Esophagus (tissue), 2 donors: ENCODE data around the gene LPAR4. TPM values are rescaled to one million over a fixed set of nuclear protein-coding genes. Genes with fewer than 3 reads are reported as not detected.
A peak's percentile ranks its signal among the peaks of the same experiment; 100 is the strongest.

ENCODE experiments used
- H3K27ac ChIP-seq, 2 donors: one replicate each; pipeline ENCODE4 v1.5.1; 2013; ENCODE audit warnings: low read depth in 2 of 2, mild to moderate bottlenecking in 2 of 2, inconsistent platforms in 1 of 2, low read length in 1 of 2, moderate library complexity in 1 of 2
- H3K27me3 ChIP-seq, 2 donors: one replicate each; pipeline ENCODE4 v1.6.1; 2013; ENCODE audit warnings: low read length in 2 of 2, control low read depth in 1 of 2, mild to moderate bottlenecking in 1 of 2; ENCODE audit not compliant: insufficient read depth in 2 of 2, control insufficient read depth in 1 of 2
- H3K36me3 ChIP-seq, 2 donors: one replicate each; pipeline ENCODE4 v1.6.1; 2013; ENCODE audit warnings: low read length in 1 of 2; ENCODE audit not compliant: control insufficient read depth in 2 of 2, insufficient read depth in 2 of 2
- H3K4me1 ChIP-seq, 2 donors: one replicate each; pipeline ENCODE4 v1.6.1; 2013; ENCODE audit warnings: low read length in 1 of 2; ENCODE audit not compliant: control insufficient read depth in 2 of 2, insufficient read depth in 2 of 2
- H3K4me3 ChIP-seq, 2 donors: one replicate each; pipeline ENCODE4 v1.5.1; 2013; ENCODE audit warnings: low read length in 2 of 2, mild to moderate bottlenecking in 2 of 2, low read depth in 1 of 2, moderate library complexity in 1 of 2
- H3K9me3 ChIP-seq, 2 donors: one replicate each; pipeline ENCODE4 v1.6.1; 2013; ENCODE audit warnings: mild to moderate bottlenecking in 2 of 2, low read depth in 1 of 2, low read length in 1 of 2, moderate library complexity in 1 of 2; ENCODE audit not compliant: control insufficient read depth in 2 of 2, insufficient read depth in 1 of 2
- WGBS, 2 donors: extraction: QIAGEN DNeasy Blood & Tissue Kit; methylation state at CpG; one replicate each; pipeline ENCODE4 v1.1.7; 2013; 5-methylcytosine and 5-hydroxymethylcytosine counted together
- polyA plus RNA-seq, 2 donors: library from polyadenylated mRNA; stranded (reverse); fragments of 200-250 nt; gene quantifications; one replicate each; pipeline ENCODE4 v1.2.3, GENCODE V29; 2013
- donor health status: healthy with polysubstance abuse.
- donor health status: Bipolar disorder and iron deficiency.

LPAR4 gene, protein sequence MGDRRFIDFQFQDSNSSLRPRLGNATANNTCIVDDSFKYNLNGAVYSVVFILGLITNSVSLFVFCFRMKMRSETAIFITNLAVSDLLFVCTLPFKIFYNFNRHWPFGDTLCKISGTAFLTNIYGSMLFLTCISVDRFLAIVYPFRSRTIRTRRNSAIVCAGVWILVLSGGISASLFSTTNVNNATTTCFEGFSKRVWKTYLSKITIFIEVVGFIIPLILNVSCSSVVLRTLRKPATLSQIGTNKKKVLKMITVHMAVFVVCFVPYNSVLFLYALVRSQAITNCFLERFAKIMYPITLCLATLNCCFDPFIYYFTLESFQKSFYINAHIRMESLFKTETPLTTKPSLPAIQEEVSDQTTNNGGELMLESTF
- polyA plus RNA-seq, result under 1 TPM; 0.05 to 0.06 TPM

DNA sequence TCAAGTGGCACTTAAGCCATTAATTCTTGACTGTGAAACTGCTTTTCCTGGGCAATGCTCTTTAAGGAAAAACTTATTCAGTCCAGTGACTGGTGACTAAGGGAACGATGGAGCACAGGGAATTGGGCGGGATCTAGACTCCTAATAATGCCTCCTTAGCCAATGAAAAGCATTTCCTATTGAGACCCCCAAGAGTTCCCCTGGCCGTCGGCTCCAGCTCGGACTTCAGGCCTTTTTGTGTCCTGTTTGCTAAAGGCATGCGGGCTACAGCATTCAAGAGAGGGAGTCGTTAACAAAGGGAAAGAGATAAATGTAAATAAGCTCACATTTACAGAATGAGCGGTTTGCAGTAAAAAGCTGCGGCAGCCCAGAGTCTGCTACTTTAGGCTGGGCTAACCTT is at the start of gene LPAR4:
TSS of gene LPAR4 (plus strand) at position 232 of the 400 bp plus-strand sequence. CDS start 7,150 bp downstream, outside the sequence.
- 17 to 23% methylated on average over 9 of the region's 9 CpGs for WGBS, 2 donors
- Histone ChIP-seq H3K36me3 (no peaks in the 10 kb centered on the region), H3K27me3 (no peaks in the 10 kb centered on the region), H3K4me3 (peak within 1 kb of the TSS in 1 of 2 donors; percentile 31), H3K27ac (no peak within 1 kb of the TSS), H3K4me1 (no peaks in the 10 kb centered on the region), H3K9me3 (no peaks in the 10 kb centered on the region)

DNA sequence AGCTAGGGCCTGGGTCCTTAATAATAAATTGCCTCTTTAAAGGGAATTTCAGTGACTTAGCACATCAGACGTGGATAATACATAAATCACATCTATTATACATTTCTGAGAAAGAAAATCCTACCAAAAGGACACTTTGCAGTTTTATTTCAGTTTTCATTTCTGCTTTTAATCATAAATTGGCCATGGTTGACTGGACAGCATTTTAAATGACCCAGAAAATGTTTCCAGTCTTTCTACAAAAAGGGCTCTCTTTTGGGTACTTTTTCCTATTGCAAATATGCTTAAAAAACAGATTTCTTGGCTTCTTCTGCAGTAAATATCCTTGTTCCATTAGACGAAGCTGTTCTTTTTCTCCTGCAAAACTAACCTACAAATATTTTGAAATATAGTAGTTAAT is 41.4 kb upstream of the LPAR4 start:
- 32 to 57% methylated on average over 2 of the region's 2 CpGs for WGBS, 2 donors
- no peak overlapping the region for H3K27ac ChIP-seq
- H3K4me1 ChIP-seq, result no peaks in the 10 kb centered on the region
- no peaks in the 10 kb centered on the region for H3K36me3 ChIP-seq
- H3K9me3 ChIP-seq, result no peaks in the 10 kb centered on the region
- H3K27me3 ChIP-seq, result no peaks in the 10 kb centered on the region
- no peak overlapping the region for H3K4me3 ChIP-seq

DNA sequence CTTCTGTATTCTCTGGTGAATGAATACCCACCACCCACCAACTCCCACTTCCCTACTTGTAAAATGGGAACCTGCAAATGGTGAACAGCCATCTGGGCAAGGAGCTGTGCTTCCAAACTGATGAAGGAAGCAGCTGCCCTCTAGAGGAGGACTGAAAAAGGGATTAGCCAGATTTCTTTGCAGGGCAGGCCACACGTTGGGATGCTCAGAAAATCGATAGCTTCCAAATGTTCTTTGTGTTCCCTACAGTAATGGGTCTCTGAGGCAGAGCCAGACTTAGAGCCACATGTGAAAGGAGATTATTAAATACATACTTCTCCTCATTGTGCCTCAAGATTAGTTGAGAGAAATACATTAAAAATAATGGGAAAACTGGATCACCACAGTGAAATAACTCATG is 39.3 kb upstream of the LPAR4 start:
- Histone ChIP-seq H3K9me3 (no peaks in the 10 kb centered on the region), H3K27ac (no peak overlapping the region), H3K4me3 (no peak overlapping the region), H3K4me1 (no peaks in the 10 kb centered on the region), H3K27me3 (no peaks in the 10 kb centered on the region), H3K36me3 (no peaks in the 10 kb centered on the region)
- 31 to 33% methylated on average over 2 of the region's 2 CpGs for WGBS, 2 donors

DNA sequence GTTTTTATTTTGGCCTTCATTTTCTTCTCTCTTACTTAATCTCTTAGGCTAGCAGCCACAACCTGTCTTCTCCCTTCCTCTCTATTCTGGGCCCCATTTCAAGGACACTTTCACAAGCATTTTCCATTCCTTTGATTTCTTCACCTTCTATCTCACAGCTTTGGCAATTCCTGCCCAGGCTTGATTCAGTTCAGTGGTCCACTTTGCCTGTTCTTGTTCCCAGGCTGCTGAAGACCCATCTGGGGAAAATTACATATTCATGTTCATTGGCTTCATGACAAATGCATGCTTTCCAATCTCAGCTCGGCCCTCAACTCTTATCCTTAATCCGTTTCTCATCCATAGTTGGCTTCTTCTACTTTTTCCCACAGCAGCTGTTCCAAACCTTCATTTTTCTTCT is 38.7 kb upstream of the LPAR4 start:
- 38 to 45% methylated on average over 2 of the region's 2 CpGs for WGBS, 2 donors
- no peaks in the 10 kb centered on the region for H3K9me3 ChIP-seq
- no peak overlapping the region for H3K4me3 ChIP-seq
- no peaks in the 10 kb centered on the region for H3K27me3 ChIP-seq
- H3K4me1 ChIP-seq, result no peaks in the 10 kb centered on the region
- H3K27ac ChIP-seq, result no peak overlapping the region
- no peaks in the 10 kb centered on the region for H3K36me3 ChIP-seq

DNA sequence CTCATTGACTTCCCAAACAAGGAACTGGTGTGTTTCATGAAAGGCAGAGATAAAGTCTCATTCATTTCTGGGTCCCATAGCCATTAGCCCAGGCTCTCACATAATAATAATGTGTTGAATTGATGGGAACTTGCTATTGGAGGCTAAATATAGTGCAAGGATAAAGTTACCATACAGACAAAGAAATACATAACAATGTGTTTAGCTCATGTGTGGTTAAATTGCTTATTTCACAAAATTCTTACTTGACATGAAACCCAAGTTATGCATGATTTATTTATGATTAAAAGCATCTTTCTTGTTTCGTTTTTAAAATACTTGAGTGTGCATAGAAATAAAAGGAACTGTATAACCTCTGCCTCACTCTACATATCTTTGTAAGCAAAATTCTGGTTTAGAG is 37.3 kb upstream of the LPAR4 start:
- no peak overlapping the region for H3K4me3 ChIP-seq
- H3K27me3 ChIP-seq, result no peaks in the 10 kb centered on the region
- no peaks in the 10 kb centered on the region for H3K9me3 ChIP-seq
- H3K4me1 ChIP-seq, result no peaks in the 10 kb centered on the region
- no peak overlapping the region for H3K27ac ChIP-seq
- H3K36me3 ChIP-seq, result no peaks in the 10 kb centered on the region
- WGBS, 2 donors, result 16 to 27% methylated on average over 1 of the region's 1 CpG

- Histone ChIP-seq H3K9me3 (no peaks in the 10 kb centered on the region), H3K36me3 (no peaks in the 10 kb centered on the region), H3K4me1 (no peaks in the 10 kb centered on the region), H3K4me3 (no peak overlapping the region), H3K27me3 (no peaks in the 10 kb centered on the region), H3K27ac (no peak overlapping the region)
- 71 to 75% methylated on average over 1 of the region's 1 CpG for WGBS, 2 donors
Measured at GRCh38 chrX:78712336-78712735, 35.2 kb upstream of the LPAR4 start.

DNA sequence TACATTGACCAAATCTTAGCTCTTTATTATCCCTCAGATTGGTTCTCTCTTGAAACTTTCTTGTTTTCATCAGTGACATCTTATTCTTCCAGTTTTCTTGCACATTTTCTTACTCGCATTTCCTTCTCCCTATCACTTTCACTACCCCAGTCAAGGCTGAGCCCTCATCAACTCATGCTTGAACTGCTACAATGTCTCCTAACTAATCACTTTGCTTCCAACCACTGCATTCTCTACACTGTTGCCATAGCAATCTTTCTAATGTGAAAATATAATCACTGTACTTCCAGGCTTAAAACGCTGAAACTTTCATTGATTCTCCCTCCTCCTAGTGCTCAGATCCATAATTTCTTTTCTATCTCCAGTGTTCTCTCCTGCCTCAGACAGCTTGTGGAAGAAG is 22.2 kb upstream of the LPAR4 start:
- Histone ChIP-seq H3K36me3 (no peaks in the 10 kb centered on the region), H3K4me3 (no peak overlapping the region), H3K27ac (no peak overlapping the region), H3K4me1 (no peaks in the 10 kb centered on the region), H3K9me3 (no peaks in the 10 kb centered on the region), H3K27me3 (no peaks in the 10 kb centered on the region)
- WGBS, 2 donors, result 52 to 60% methylated on average over 2 of the region's 2 CpGs

DNA sequence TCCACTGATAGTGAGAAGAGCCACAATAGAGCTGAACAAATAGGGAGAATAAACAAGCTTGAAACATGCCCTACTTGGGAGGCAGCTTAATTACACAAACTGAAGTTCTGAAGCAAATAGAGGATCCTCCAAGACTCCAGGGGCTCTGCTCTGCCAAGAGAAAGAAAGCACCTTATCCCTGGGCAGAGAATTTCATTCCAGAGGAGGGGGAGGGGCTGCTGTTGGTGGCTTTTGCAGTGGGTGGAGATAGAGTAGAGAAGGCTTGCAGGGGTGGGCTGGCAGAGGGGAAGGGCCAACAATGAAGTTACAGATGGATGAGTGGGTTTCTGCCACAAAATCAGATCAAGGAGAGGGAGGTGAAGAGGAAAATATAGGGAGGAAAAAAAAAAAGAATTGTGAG is 1.0 kb upstream of the LPAR4 start:
- Histone ChIP-seq H3K4me3 (no peak overlapping the region), H3K36me3 (no peaks in the 10 kb centered on the region), H3K4me1 (no peaks in the 10 kb centered on the region), H3K27me3 (no peaks in the 10 kb centered on the region), H3K9me3 (no peaks in the 10 kb centered on the region), H3K27ac (no peak overlapping the region)

GRCh38 chrX:78747971-78748370 is 451 bp downstream of the LPAR4 start:
- no peaks in the 10 kb centered on the region for H3K9me3 ChIP-seq
- no peaks in the 10 kb centered on the region for H3K4me1 ChIP-seq
- no peaks in the 10 kb centered on the region for H3K36me3 ChIP-seq
- H3K4me3 ChIP-seq, result peak overlapping the region in 1 of 2 donors; percentile 31
- no peaks in the 10 kb centered on the region for H3K27me3 ChIP-seq
- WGBS, 2 donors, result 18 to 30% methylated on average over 5 of the region's 5 CpGs
- H3K27ac ChIP-seq, result no peak overlapping the region

- Histone ChIP-seq H3K4me3 (no peak overlapping the region), H3K27me3 (no peaks in the 10 kb centered on the region)
- 45 to 57% methylated on average over 2 of the region's 2 CpGs for WGBS, 2 donors
Measured at GRCh38 chrX:78748846-78749245, 1.3 kb downstream of the LPAR4 start.

More at GRCh38 chrX:78748846-78749245, 1.3 kb downstream of the LPAR4 start:
- Histone ChIP-seq H3K27ac (no peak overlapping the region), H3K4me1 (no peaks in the 10 kb centered on the region), H3K36me3 (no peaks in the 10 kb centered on the region), H3K9me3 (no peaks in the 10 kb centered on the region)
